ENCODE measurements around the gene STRN3.
A peak's percentile ranks its signal among the peaks of the same experiment; 100 is the strongest.

The STRN3 gene

DNA sequence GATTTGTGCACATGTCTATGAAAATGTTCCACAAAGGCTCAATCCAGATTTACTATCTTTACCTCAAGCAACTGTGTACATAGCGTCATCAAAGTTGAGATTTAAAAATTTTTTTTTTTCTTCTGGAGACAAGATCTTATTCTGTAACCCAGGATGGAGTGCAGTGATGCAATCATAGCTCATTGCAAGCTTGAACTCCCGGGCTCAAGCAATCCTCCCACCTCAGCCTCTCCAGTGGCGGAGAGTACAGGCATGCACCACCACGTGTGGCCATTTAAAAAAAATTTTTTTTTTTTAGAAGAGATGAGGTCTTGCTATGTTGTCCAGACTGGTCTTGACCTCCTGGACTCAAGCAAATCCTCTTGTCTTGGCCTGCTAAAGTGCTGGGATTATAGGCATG lies 149.5 kb downstream of the STRN3 start:
- Histone ChIP-seq H3K9me2 (replicated peaks; ENCODE audit: control insufficient read depth, low read length) (no peaks in the 10 kb centered on the region), H3K4me1 (ENCODE audit: control insufficient read depth, low read length) (peaks cover 30% of the 10 kb centered on the region), H4K20me1 (ENCODE audit: control insufficient read depth, insufficient read depth, low read depth, low read length) (no peaks in the 10 kb centered on the region), H3K79me2 (ENCODE audit: control insufficient read depth, low read length) (peaks cover 36% of the 10 kb centered on the region), H3K4me2 (ENCODE audit: low read length) (peak overlapping the region; percentile 76), H3F3A (ENCODE audit: control insufficient read depth, insufficient read depth) (peaks cover 9% of the 10 kb centered on the region; the same call in 1 of the 2 replicates), H3K27me3 (ENCODE audit: control insufficient read depth, low read length) (no peaks in the 10 kb centered on the region), H3K9me3 (ENCODE audit: control insufficient read depth, insufficient read depth, low read length) (no peaks in the 10 kb centered on the region), H3K27ac (ENCODE audit: low read depth, low read length) (no peak overlapping the region), H3K36me3 (ENCODE audit: control insufficient read depth, low read length) (peaks cover 61% of the 10 kb centered on the region), H3K4me3 (ENCODE audit: low read length) (peak overlapping the region; percentile 96)
- TF ChIP-seq, protein P1, sequence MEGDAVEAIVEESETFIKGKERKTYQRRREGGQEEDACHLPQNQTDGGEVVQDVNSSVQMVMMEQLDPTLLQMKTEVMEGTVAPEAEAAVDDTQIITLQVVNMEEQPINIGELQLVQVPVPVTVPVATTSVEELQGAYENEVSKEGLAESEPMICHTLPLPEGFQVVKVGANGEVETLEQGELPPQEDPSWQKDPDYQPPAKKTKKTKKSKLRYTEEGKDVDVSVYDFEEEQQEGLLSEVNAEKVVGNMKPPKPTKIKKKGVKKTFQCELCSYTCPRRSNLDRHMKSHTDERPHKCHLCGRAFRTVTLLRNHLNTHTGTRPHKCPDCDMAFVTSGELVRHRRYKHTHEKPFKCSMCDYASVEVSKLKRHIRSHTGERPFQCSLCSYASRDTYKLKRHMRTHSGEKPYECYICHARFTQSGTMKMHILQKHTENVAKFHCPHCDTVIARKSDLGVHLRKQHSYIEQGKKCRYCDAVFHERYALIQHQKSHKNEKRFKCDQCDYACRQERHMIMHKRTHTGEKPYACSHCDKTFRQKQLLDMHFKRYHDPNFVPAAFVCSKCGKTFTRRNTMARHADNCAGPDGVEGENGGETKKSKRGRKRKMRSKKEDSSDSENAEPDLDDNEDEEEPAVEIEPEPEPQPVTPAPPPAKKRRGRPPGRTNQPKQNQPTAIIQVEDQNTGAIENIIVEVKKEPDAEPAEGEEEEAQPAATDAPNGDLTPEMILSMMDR (IDR thresholded peaks at IDR 0.05; ENCODE audit: low read depth, low read length, poor library complexity, severe bottlenecking), result no peak
- no peak for TF ChIP-seq EZH2phosphoT487 (IDR thresholded peaks at IDR 0.05; ENCODE audit: borderline replicate concordance, low read length)

GRCh38 chr14:30875788-30876053 lies 150.5 kb downstream of the STRN3 start:
- Histone ChIP-seq H3K79me2 (ENCODE audit: control insufficient read depth, low read length) (peaks cover 36% of the 10 kb centered on the region), H3K4me3 (ENCODE audit: low read length) (peak overlapping the region; percentile 96), H4K20me1 (ENCODE audit: control insufficient read depth, insufficient read depth, low read depth, low read length) (no peaks in the 10 kb centered on the region), H3K27me3 (ENCODE audit: control insufficient read depth, low read length) (no peaks in the 10 kb centered on the region), H3K4me1 (ENCODE audit: control insufficient read depth, low read length) (peaks cover 30% of the 10 kb centered on the region), H3K27ac (ENCODE audit: low read depth, low read length) (no peak overlapping the region), H3F3A (ENCODE audit: control insufficient read depth, insufficient read depth) (peaks cover 9% of the 10 kb centered on the region; the same call in 1 of the 2 replicates), H3K4me2 (ENCODE audit: low read length) (peak overlapping the region; percentile 76), H3K36me3 (ENCODE audit: control insufficient read depth, low read length) (peaks cover 54% of the 10 kb centered on the region), H3K9me2 (replicated peaks; ENCODE audit: control insufficient read depth, low read length) (no peaks in the 10 kb centered on the region), H3K9me3 (ENCODE audit: control insufficient read depth, insufficient read depth, low read length) (no peaks in the 10 kb centered on the region)
- TF ChIP-seq EZH2phosphoT487 (IDR thresholded peaks at IDR 0.05; ENCODE audit: borderline replicate concordance, low read length), result no peak
- TF ChIP-seq, protein P1 (IDR thresholded peaks at IDR 0.05; ENCODE audit: low read depth, low read length, poor library complexity, severe bottlenecking), result no peak

DNA sequence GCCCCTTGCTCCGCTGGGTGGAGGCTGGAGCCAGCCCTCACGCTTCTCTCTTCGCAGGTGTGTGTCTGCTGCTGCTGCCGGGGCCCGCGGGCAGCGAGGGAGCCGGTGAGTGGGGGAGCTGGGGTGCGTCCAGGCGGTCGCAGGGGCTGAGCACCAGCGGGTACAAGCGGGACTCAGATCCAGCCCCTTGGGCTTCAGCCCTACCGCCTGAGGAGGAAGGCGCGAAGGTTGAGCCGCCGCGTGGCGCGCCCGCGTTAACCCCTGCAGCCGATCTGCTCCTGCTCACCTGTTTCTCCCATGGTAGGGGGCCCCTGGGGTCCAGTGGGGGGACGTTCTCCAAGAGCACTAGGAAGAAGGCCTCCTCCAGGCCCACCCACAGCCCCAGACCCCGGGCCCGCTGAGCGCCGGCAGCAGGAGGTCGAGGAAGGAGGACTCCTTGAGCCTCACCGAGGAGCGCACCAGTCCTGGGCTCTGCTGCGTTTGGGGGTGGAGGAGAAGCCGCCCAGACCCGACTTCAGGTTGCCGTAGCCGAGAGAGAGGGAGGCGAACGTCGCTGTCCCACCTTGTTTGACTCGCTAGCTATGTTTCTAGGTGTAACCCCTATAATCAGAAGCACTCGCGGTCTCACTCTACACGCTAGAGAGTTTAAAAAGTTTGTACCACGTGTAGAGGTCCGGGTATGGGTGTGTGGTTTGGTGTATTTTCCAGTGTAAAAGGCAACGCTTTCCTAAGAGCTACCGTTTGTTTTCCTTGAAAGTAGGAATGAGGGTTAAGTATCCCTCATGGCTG lies 151.0 kb downstream of the STRN3 start:
- Histone ChIP-seq H3K9me3 (ENCODE audit: control insufficient read depth, insufficient read depth, low read length) (no peaks in the 10 kb centered on the region), H3K4me2 (ENCODE audit: low read length) (peak overlapping the region; percentile 76), H3K27me3 (ENCODE audit: control insufficient read depth, low read length) (no peaks in the 10 kb centered on the region), H3K79me2 (ENCODE audit: control insufficient read depth, low read length) (peaks cover 36% of the 10 kb centered on the region), H3F3A (ENCODE audit: control insufficient read depth, insufficient read depth) (peaks cover 9% of the 10 kb centered on the region; the same call in 1 of the 2 replicates), H3K4me3 (ENCODE audit: low read length) (peak overlapping the region; percentile 96), H3K36me3 (ENCODE audit: control insufficient read depth, low read length) (peaks cover 49% of the 10 kb centered on the region), H3K4me1 (ENCODE audit: control insufficient read depth, low read length) (peaks cover 30% of the 10 kb centered on the region), H4K20me1 (ENCODE audit: control insufficient read depth, insufficient read depth, low read depth, low read length) (no peaks in the 10 kb centered on the region), H3K9me2 (replicated peaks; ENCODE audit: control insufficient read depth, low read length) (no peaks in the 10 kb centered on the region), H3K27ac (ENCODE audit: low read depth, low read length) (peak overlapping the region; percentile 47)
- TF ChIP-seq, protein P1 (IDR thresholded peaks at IDR 0.05; ENCODE audit: low read depth, low read length, poor library complexity, severe bottlenecking), result peak; percentile 11
- TF ChIP-seq EZH2phosphoT487 (IDR thresholded peaks at IDR 0.05; ENCODE audit: borderline replicate concordance, low read length), result no peak
